Common myeloid progenitor, CD34-positive (primary cell): Measurements from ENCODE around the gene COX4I1.

Experiments
- CTCF ChIA-PET: fragments of 350-600 bp; sonication (Branson Sonifier 250); formaldehyde crosslinking; loops from one replicate; lab custom pipeline; 2021; ENCODE audit warnings: antibody characterized with exemption; lab: Charles Lee
- POLR2A ChIA-PET: fragments of 350-600 bp; sonication (Branson Sonifier 250); formaldehyde crosslinking; loops from one replicate; lab custom pipeline; 2021; ENCODE audit warnings: antibody characterized with exemption; lab: Charles Lee
- DNase-seq, 3 donors: peaks; one replicate each; pipeline versions ENCODE4 v3.0.0 to v3.0.0-alpha.2; 2013
- H3K27ac ChIP-seq, 2 experiments: 1 replicate in 1 of 2; 2 replicates in 1 of 2; pipeline ENCODE4 v1.7.0; 2013; ENCODE audit warnings: inconsistent platforms in 2 of 2, low read length in 2 of 2, mild to moderate bottlenecking in 2 of 2, low read depth in 1 of 2, moderate library complexity in 1 of 2; ENCODE audit not compliant: severe bottlenecking in 2 of 2, insufficient read depth in 1 of 2, poor library complexity in 1 of 2
- H3K27me3 ChIP-seq, 5 experiments: replicated peaks in 2 of 5; 1 replicate in 3 of 5; 2 replicates in 2 of 5; pipeline versions ENCODE4 v1.6.1 to v1.7.0; 2013; ENCODE audit warnings: low read length in 4 of 5, mild to moderate bottlenecking in 2 of 5, moderate library complexity in 2 of 5, inconsistent platforms in 1 of 5; ENCODE audit not compliant: insufficient read depth in 5 of 5, control insufficient read depth in 4 of 5
- H3K36me3 ChIP-seq, 4 experiments: 1 replicate in 2 of 4; 2 replicates in 2 of 4; pipeline versions ENCODE4 v1.6.1 to v1.7.0; 2013; ENCODE audit warnings: low read length in 3 of 4, control low read depth in 1 of 4, mild to moderate bottlenecking in 1 of 4; ENCODE audit not compliant: control insufficient read depth in 4 of 4, insufficient read depth in 4 of 4
- H3K4me1 ChIP-seq, 4 experiments: 1 replicate in 3 of 4; 2 replicates in 1 of 4; pipeline versions ENCODE4 v1.6.1 to v1.7.1; 2013; ENCODE audit warnings: low read length in 3 of 4, mild to moderate bottlenecking in 3 of 4, control low read depth in 1 of 4, inconsistent platforms in 1 of 4, moderate library complexity in 1 of 4; ENCODE audit not compliant: control insufficient read depth in 4 of 4, insufficient read depth in 4 of 4; ENCODE audit errors: control extremely low read depth in 1 of 4
- H3K4me3 ChIP-seq, 7 experiments: 1 replicate in 4 of 7; 2 replicates in 3 of 7; pipeline versions ENCODE4 v1.5.1 to v1.7.0; 2013; ENCODE audit warnings: mild to moderate bottlenecking in 7 of 7, low read length in 6 of 7, moderate library complexity in 6 of 7, inconsistent platforms in 2 of 7, low read depth in 2 of 7, control low read depth in 1 of 7; ENCODE audit not compliant: insufficient read depth in 4 of 7, control insufficient read depth in 1 of 7; ENCODE audit errors: extremely low read depth in 1 of 7
- H3K9me3 ChIP-seq, 5 experiments: 1 replicate in 4 of 5; 2 replicates in 1 of 5; pipeline versions ENCODE4 v1.6.1 to v1.7.1; 2013; ENCODE audit warnings: low read length in 4 of 5, mild to moderate bottlenecking in 2 of 5, inconsistent platforms in 1 of 5, low read depth in 1 of 5, moderate library complexity in 1 of 5; ENCODE audit not compliant: control insufficient read depth in 4 of 5, insufficient read depth in 2 of 5; ENCODE audit errors: control extremely low read depth in 1 of 5
- WGBS: methylation state at CpG from one replicate; pipeline ENCODE4 v1.1.5; 2013; ENCODE audit not compliant: insufficient coverage; 5-methylcytosine and 5-hydroxymethylcytosine counted together

The COX4I1 gene

DNA sequence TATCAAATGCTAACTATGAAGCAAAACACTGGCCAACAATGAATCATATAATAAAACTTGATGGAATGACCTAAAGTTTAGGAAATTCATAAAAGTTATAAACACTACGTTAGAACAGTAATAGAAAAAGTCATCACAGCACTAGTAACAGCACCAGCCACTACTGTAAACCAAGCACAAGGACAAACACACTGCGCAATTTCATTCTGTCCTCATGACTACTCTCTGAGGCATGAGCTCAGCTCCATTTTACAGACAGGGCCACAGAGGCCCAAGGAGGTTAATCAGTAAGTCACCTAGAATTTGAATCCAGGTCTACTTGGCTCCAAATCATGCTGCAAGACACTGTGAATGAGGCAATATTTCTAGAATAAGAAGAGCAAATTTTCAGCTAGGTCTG, 13.6 kb upstream of the COX4I1 start:
- Histone ChIP-seq H3K27me3 (no peaks in the 10 kb centered on the region), H3K9me3 (no peaks in the 10 kb centered on the region), H3K4me3 (no peak overlapping the region), H3K4me1 (no peaks in the 10 kb centered on the region), H3K27ac (no peak overlapping the region), H3K36me3 (peaks cover 18 to 59% (median 44%) of the 10 kb centered on the region in 4 experiments)
- WGBS: 89% methylated on average over 1 of the region's 2 CpGs
- POLR2A ChIA-PET: no interaction called here
- DNase-seq: no peak
- CTCF ChIA-PET: interaction anchor here (0.7 kb wide), 1 partner anchor 27 kb away, joined by 3 read pairs; no protein-coding TSS in a partner anchor

DNA sequence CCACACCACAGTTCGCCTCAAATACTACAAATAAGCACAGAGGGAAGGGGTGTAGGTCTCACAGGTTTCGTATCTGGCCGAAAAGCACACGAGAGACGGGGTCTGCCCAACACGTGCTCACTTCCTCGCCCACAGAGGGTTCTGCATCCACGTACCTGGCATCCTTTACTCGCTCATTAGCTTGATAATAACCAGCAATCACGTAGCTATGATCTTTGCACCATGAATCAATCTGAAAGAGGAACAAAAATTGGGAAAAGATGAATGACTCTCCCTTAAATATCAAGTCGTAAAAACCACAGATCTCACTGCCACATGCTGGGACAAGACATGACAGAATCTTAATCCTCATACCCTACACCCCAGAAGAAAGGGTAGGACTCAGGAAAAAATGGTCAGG, 10.7 kb upstream of the COX4I1 start:
- Histone ChIP-seq H3K27me3 (no peaks in the 10 kb centered on the region), H3K4me3 (no peak overlapping the region), H3K36me3 (peaks cover 16 to 62% (median 47%) of the 10 kb centered on the region in 4 experiments), H3K4me1 (no peaks in the 10 kb centered on the region), H3K9me3 (no peaks in the 10 kb centered on the region), H3K27ac (no peak overlapping the region)
- ChIA-PET CTCF (no interaction called here), POLR2A (no interaction called here)
- DNase-seq: no peak
- 97% methylated on average over 9 of the region's 11 CpGs for WGBS

DNA sequence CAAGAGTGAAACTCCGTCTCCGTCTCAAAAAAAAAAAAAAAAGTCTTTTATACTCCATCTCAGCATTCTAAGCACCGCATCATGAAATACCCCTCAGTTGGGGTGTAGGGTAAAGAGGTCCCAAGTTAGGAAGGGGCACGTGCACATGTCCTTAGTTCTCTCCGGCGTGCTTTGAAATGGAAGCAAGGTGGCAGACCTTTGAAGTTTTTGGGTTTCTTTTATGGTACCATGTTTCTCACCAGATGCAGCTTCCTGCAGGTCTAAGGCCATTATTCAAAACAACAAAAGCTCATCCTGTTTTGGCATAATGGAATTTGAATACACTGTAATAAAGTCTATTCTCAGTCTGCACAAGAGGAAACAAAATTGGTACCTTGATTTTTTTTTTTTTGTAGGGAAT, 9.7 kb upstream of the COX4I1 start:
- Histone ChIP-seq H3K27me3 (no peaks in the 10 kb centered on the region), H3K36me3 (peaks cover 16 to 68% (median 48%) of the 10 kb centered on the region in 4 experiments), H3K9me3 (no peaks in the 10 kb centered on the region), H3K4me1 (no peaks in the 10 kb centered on the region), H3K4me3 (no peak overlapping the region), H3K27ac (no peak overlapping the region)
- CTCF ChIA-PET: no interaction called here
- POLR2A ChIA-PET: no interaction called here
- WGBS: 100% methylated on average over 1 of the region's 6 CpGs
- no peak for DNase-seq

DNA sequence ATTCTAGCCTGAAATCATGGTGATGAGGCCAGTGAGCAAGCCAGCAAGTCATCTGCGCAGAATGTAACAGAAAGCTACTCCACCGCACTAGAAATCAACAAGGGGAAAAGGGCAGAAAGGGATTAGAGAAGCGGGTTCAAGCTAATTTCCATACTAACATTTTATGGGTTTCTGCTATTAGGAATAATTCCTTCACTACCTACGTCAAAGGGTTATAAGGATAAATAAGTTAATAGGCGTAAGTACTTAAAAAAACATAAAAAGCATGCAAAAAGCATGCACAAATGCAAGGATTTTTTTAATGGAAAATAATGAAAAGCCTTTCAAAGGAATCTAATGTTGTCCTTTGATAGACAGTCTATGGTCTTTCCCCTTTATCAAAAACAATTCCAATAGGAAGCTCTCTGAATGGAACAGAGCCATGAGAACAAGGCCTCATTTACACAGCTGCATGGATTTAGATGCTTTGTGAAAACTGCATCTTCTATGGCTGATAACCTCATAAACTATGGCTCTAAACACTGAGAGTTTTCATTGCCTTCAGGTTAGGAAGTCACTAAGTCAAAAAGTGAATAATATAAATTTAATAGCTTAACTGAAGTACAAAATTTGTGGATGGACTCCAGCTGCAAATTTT, 5.7 kb upstream of the COX4I1 start:
- 83% methylated on average over 1 of the region's 5 CpGs for WGBS
- H3K4me1 ChIP-seq: peaks cover 5 to 10% (median 8%) of the 10 kb centered on the region in 4 experiments

DNA sequence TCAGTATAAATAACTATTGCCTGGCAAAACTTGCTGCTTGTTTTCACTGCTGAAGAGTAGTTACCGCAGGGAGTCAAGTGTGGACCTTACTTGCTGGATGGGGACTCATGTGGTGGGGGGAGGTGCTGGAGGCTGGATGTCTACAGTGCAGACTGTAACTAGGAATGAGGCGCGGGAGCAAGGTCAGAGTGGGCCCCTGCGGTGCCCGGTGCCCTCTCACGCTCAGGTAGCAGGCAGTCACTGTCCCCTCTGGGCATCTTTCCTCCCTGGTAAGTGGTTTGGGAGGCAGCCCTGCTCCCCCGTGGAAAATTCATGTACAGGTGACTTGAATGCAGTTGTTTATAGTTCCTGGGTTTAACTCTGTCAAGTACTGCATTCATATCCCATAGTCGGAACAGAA, 4.8 kb upstream of the COX4I1 start:
- H3K36me3 ChIP-seq: peaks cover 7 to 48% (median 28%) of the 10 kb centered on the region in 4 experiments
- DNase-seq: no peak
- H3K4me3 ChIP-seq: no peak overlapping the region
- ChIA-PET CTCF (no interaction called here), POLR2A (interaction anchor here (1.2 kb wide), 1 partner anchor 9 kb away, joined by 4 read pairs; no protein-coding TSS in a partner anchor)
- no peaks in the 10 kb centered on the region for H3K9me3 ChIP-seq
- H3K4me1 ChIP-seq: peaks cover 5 to 11% (median 9%) of the 10 kb centered on the region in 4 experiments
- no peaks in the 10 kb centered on the region for H3K27me3 ChIP-seq
- 98% methylated on average over 7 of the region's 8 CpGs for WGBS
- H3K27ac ChIP-seq: no peak overlapping the region

More for the DNA sequence above, 5.7 kb upstream of the COX4I1 start:
- no peaks in the 10 kb centered on the region for H3K9me3 ChIP-seq
- CTCF ChIA-PET: interaction anchor here (1.0 kb wide), 1 partner anchor 27 kb away, joined by 5 read pairs; no protein-coding TSS in a partner anchor
- no peak overlapping the region for H3K27ac ChIP-seq
- POLR2A ChIA-PET: interaction anchor here (1.2 kb wide), 1 partner anchor 9 kb away, joined by 4 read pairs; no protein-coding TSS in a partner anchor
- no peak for DNase-seq
- no peak overlapping the region for H3K4me3 ChIP-seq
- H3K27me3 ChIP-seq: no peaks in the 10 kb centered on the region
- H3K36me3 ChIP-seq: peaks cover 10 to 53% (median 30%) of the 10 kb centered on the region in 4 experiments

DNA sequence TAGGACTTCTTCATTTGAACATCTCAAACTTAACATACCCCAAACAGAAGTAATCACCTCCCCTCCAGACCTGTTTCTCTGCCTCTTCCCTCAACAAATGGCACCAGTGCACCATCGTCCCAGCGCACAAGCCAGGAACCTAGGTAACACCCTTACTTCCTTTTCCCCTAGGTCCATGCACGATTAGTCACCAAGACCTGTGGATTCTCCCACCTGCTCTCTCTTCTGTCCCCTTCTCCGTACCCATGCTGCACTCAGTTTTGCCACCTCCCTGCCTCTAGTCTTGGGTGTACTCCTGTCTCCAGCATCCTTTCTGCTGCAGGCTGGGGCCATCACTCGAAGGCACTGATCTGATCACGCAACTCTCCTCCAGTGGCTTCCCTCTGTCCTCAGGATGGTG, 3.3 kb upstream of the COX4I1 start:
- no peaks in the 10 kb centered on the region for H3K27me3 ChIP-seq
- ChIA-PET CTCF (no interaction called here), POLR2A (no interaction called here)
- peaks cover 7 to 50% (median 28%) of the 10 kb centered on the region in 4 experiments for H3K36me3 ChIP-seq
- H3K27ac ChIP-seq: no peak overlapping the region
- H3K9me3 ChIP-seq: no peaks in the 10 kb centered on the region
- no peak overlapping the region for H3K4me3 ChIP-seq
- peaks cover 5 to 22% (median 19%) of the 10 kb centered on the region in 4 experiments for H3K4me1 ChIP-seq
- no peak for DNase-seq
- WGBS: 98% methylated on average over 6 of the region's 6 CpGs

DNA sequence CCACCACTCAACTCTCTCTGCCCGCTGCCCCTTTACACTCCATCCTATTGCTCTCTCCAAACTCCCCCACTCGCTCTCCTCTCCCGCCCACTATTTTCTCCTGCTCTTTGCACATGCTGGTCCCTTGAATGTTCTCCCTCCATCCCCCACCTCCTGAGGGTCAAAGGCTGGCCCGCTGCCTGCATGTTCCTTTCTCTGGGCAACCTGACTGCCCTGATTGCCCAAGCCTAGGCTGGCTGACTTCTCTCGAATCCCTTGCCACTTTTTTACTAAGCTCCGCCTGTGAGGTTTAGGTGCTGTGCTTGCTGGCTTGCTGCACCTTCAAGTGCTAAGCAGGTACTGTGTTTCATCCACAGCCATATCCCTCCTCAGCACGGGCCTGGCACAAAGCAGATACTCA, 2.9 kb upstream of the COX4I1 start:
- Histone ChIP-seq H3K36me3 (peaks cover 8 to 51% (median 29%) of the 10 kb centered on the region in 4 experiments), H3K4me3 (no peak overlapping the region), H3K4me1 (peaks cover 5 to 25% (median 19%) of the 10 kb centered on the region in 4 experiments), H3K27me3 (no peaks in the 10 kb centered on the region), H3K27ac (no peak overlapping the region), H3K9me3 (no peaks in the 10 kb centered on the region)
- 98% methylated on average over 4 of the region's 7 CpGs for WGBS
- DNase-seq: no peak
- ChIA-PET CTCF (no interaction called here), POLR2A (no interaction called here)
